Erythroblast (primary cell): ENCODE measurements around the gene C1orf167.

ENCODE experiments used
- GATA1 ChIP-seq: IDR thresholded peaks from 2 replicates; pipeline ENCODE4 v1.6.1; 2011; ENCODE audit warnings: low read depth, mild to moderate bottlenecking, control low read depth, low read length, moderate library complexity
- POLR2A ChIP-seq: IDR thresholded peaks from 2 replicates; pipeline ENCODE4 v1.6.1; 2011; ENCODE audit warnings: mild to moderate bottlenecking, low read length

DNA sequence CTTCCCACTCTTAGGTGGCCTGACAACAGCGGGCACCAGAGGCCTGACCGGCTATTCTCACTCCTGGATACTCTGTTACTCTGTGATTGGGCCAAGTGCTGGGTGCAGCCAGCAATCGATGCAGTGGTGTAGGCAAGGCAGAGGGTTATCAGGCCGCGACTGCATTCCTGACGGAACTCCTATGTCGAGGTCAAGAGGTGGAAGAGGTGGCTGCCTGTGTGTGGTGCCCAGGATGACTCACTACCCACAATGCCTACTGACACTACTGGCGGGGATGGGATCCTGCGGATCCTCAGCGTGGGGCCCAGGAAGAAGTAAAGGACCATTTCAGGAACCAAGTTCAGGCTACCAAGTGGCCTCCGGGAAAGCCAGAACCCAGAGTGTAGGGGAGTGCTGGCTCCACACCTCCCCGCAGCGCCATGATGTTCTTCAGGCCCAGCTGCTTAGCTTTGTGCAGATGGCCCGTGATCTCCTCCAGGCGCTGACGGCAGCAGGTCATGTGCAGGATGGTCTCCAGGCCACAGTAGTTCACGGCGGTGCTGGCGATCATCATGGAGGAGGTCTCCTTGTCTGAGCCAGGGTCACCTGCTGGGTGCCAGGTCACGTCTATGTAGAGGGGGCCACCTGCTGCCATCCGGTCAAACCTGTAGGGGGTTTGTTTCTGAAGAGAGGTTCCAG is 38.9 kb downstream of the C1orf167 start:
- TF ChIP-seq POLR2A (no peak), GATA1 (no peak)
